Hematopoietic multipotent progenitor cell (in vitro differentiated cells): ENCODE data around the gene FNBP1L. TPM values are rescaled to one million over a fixed set of nuclear protein-coding genes. Genes with fewer than 3 reads are reported as not detected.
A peak's percentile ranks its signal among the peaks of the same experiment; 100 is the strongest.
"Not testable (repeated sequence)": the region's sequence is repeated elsewhere in the genome, so short reads cannot be mapped to it uniquely, and the experiment has no call there.

Source experiments
- DNase-seq, 3 donors: peaks; one replicate each; pipeline ENCODE4 v3.0.0-alpha.2; 2011 to 2015; ENCODE audit warnings: low read depth in 2 of 3, low spot score in 2 of 3
- total RNA-seq: library from RNA; depleted of rRNA; stranded (reverse); fragments of >200 nt; gene quantifications from one replicate; pipeline ENCODE4 v1.2.3, GENCODE V29; 2012

The FNBP1L gene
- total RNA-seq, 1 donor: 6.5 TPM

- DNase-seq: not testable (repeated sequence)
These were observed 34.0 kb downstream of the FNBP1L start for GRCh38 chr1:93481899-93482298.

GRCh38 chr1:93483200-93483599, 35.3 kb downstream of the FNBP1L start:
- no peak for DNase-seq

GRCh38 chr1:93483606-93484005, 35.7 kb downstream of the FNBP1L start:
- no peak for DNase-seq

GRCh38 chr1:93488207-93488606, 40.3 kb downstream of the FNBP1L start:
- no peak for DNase-seq

GRCh38 chr1:93489756-93490155, 41.8 kb downstream of the FNBP1L start:
- DNase-seq: no peak

GRCh38 chr1:93490357-93490756, 42.4 kb downstream of the FNBP1L start:
- no peak for DNase-seq

- no peak for DNase-seq
These were observed 48.0 kb downstream of the FNBP1L start for GRCh38 chr1:93495911-93496310.

GRCh38 chr1:93496520-93496919, 48.6 kb downstream of the FNBP1L start:
- DNase-seq: no peak

- no peak for DNase-seq
These were observed 51.2 kb downstream of the FNBP1L start for GRCh38 chr1:93499075-93499474.

GRCh38 chr1:93499533-93499932, 51.6 kb downstream of the FNBP1L start:
- no peak for DNase-seq

- no peak for DNase-seq
These were observed 52.4 kb downstream of the FNBP1L start for GRCh38 chr1:93500275-93500674.

GRCh38 chr1:93501399-93501798, 53.5 kb downstream of the FNBP1L start:
- no peak for DNase-seq

- no peak for DNase-seq
These were observed 54.0 kb downstream of the FNBP1L start for GRCh38 chr1:93501829-93502369.

- no peak for DNase-seq
These were observed 54.7 kb downstream of the FNBP1L start for GRCh38 chr1:93502571-93502970.

- DNase-seq: no peak
These were observed 55.2 kb downstream of the FNBP1L start for GRCh38 chr1:93503163-93503562.

GRCh38 chr1:93503816-93504215, 55.9 kb downstream of the FNBP1L start:
- DNase-seq: no peak

- no peak for DNase-seq
These were observed 56.5 kb downstream of the FNBP1L start for GRCh38 chr1:93504247-93505033.

- peak in 2 of 3 donors; percentile 14 to 61 for DNase-seq
These were observed 58.2 kb downstream of the FNBP1L start for GRCh38 chr1:93506126-93506525.

- DNase-seq: no peak
These were observed 68.2 kb downstream of the FNBP1L start for GRCh38 chr1:93516164-93516563.

- DNase-seq: no peak
These were observed 70.6 kb downstream of the FNBP1L start for GRCh38 chr1:93518516-93518915.

GRCh38 chr1:93519199-93519829, 71.4 kb downstream of the FNBP1L start:
- no peak for DNase-seq

GRCh38 chr1:93521618-93522017, 73.7 kb downstream of the FNBP1L start:
- DNase-seq: no peak
